HG02642 (cell line): ENCODE measurements around the gene TXK.
"Not testable (repeated sequence)": the region's sequence is repeated elsewhere in the genome, so short reads cannot be mapped to it uniquely, and the experiment has no call there.

Experiments
- ATAC-seq: cut with Tn5 transposase; IDR thresholded peaks from one replicate; pipeline ENCODE4 v1.9.1; 2021; ENCODE audit warnings: mild to moderate bottlenecking; ENCODE audit not compliant: unreplicated experiment, poor library complexity

The TXK gene

DNA sequence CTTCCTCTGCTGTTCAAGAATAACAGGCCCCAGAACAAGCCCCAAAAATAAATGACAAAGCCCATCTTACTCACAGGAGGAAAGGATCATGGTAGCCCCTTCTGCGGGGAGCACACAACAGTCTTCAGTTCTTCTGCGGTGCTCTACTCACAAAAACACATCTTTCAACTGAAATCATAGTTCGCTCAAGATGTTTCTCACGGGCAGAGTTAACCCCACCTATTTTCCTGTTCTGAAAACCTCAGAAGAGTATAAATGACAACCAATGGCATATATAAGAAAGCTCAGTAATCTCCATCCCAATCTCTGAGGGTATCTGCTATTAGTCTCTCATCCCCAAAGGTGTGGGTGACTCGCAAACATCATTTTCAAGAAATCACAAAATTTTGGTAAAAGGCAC lies at the start of gene TXK:
TXK (minus strand) TSS at position 170 of the 400 bp plus-strand sequence; CDS start at position 90, 80 bp downstream.
- ATAC-seq = no peak

DNA sequence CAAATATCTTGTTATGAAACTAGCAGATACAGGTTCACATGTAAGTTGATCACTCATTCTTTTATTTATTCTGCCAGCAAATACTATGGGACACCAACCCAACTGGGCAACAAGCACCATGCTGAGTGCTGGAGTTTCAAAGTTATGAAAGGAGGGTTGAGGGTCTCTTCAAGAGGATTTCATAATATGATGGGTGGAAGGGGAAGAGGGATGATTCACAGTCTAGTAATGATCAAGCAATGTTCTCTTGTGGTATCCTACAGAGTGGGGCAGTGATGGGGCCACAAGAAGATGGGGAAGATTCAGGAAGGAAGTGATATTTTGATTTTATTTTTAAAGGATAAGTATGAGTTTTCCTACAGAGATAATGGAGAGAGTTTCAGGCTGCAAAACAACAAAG lies 46.2 kb upstream of the TXK start:
- no peak for ATAC-seq

DNA sequence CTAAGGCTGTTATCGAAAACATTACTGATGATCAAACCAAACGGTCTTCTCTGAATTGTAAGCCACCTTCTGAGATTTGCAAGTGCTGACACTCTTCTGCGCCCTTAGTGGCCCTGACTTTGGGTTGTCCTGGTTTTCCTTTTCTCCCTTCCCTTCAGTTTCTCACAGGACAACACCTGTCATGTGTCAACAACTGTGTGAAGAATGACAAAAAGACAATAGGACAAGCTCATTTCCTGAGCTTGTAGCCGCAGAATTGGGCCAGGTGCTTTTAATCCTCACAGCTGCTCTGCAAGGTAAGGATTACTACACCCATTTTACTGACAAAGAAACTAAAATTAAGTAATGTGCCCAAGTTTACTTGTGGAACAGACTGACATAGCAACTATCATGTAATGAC lies 44.9 kb upstream of the TXK start:
- ATAC-seq = no peak

DNA sequence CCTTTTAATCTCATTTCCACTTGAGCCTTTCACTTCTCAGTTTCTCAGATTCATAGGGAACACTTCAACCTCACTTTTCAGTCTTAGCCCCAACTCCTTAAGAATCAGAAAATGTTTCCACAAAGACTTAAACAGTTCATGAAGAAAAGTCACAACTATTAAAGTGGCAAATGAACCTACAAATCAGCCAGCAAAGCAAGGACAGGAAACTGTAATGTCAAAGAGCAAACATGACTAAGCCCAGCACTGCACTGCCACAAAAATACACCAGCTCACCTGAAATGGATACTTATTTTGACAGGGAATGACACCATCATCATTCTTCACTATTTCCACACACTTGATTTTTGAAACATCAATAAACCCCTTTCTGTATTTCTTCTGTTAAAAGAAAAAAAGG lies 41.8 kb upstream of the TXK start:
- ATAC-seq = no peak

DNA sequence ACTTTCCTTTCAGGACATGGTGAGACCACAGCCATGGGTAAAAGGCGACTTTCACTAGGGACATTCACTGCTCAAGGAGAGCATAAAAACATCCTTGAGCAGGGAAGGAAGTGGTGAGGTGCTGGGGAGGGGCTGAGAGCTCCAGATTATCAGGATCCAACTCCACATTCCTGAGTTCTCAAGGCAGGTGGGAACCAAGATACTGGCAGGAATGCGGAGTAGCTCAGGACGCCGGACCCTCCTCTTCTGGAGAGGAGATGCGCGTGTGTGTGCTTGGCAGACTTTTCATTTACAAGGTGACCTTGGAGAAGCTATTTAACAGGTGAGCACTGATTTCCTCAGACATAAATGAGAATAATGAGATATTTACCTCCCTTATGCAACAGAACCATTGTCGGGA lies 41.3 kb upstream of the TXK start:
- ATAC-seq = no peak

DNA sequence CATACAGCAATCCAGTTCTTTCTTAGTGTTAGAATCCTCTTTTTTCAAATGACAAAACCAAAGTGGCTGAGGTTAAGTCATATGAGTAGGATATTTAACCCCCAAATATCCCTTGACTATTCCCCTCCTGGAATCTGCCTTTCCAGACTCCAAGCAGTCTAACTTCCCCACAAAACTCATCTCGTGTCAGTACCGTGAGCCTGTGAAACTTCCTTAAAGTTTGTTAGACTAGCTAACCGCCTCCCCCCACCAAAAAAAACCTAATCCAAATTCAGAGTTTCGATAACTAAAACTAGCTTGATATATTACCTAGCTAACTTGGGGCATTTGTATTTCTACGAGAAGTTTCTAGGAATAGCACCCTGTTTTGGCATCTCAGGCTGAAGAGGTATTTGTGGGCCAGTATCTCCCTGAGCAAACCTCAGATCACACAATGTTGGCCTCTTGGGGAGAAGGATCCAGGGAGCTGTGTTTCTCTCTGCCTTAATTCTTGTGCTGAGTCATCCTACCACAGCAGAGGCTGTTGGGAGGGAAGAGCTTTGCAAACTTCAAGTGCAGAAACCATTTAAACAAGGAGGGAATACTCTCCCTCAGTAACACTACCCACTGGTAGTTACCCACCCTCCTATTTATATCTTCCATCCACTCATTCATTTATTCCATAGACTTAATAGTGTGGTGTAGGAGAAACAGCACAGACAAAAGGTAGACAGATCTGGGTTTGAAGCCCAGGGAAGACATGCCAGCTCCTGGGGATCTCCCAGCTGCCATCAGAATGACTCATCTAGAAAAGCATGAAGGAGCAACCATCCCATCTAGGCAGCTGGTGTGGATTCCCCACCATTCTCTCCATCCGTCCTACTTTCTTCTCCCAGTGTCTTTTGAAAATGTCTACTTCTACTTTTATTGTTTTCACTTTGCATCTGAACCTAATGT lies 39.3 kb upstream of the TXK start:
- peak; percentile 75 for ATAC-seq

DNA sequence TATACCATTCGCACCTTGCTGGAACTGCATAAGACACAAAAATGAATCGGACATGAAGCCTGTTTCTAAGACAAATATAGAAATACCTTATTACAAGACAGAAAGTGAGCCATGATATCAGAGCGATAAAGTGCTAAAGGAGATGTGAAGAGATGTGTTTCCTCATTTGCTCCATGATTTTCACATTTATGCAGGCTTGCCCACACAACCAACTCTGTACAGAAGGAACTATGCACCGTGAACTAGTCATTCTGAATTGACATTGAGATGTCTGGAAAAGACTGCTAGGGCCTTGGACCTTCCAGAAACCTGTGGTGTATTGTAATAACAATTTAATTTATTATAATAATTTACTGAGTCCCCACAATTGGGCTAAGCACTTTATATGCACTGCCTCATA lies 38.6 kb upstream of the TXK start:
- no peak for ATAC-seq

DNA sequence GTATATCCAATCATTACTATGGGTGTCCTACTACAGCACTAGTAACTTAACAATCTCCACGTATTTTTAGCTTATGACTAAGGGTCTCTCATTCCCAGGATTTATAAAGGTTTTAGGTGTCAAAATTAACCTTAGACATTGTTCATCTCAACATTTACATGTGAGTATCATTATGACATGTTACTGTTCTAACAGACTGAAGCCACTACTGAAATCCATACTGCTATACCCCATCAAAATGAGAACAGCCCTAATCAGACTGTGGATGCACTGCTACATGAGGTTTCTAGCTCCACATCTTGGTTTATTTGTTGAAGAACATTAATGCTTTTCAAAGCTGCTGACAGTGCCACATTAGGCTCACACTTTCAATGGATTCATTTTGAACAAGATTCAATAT lies 35.6 kb upstream of the TXK start:
- ATAC-seq = no peak

DNA sequence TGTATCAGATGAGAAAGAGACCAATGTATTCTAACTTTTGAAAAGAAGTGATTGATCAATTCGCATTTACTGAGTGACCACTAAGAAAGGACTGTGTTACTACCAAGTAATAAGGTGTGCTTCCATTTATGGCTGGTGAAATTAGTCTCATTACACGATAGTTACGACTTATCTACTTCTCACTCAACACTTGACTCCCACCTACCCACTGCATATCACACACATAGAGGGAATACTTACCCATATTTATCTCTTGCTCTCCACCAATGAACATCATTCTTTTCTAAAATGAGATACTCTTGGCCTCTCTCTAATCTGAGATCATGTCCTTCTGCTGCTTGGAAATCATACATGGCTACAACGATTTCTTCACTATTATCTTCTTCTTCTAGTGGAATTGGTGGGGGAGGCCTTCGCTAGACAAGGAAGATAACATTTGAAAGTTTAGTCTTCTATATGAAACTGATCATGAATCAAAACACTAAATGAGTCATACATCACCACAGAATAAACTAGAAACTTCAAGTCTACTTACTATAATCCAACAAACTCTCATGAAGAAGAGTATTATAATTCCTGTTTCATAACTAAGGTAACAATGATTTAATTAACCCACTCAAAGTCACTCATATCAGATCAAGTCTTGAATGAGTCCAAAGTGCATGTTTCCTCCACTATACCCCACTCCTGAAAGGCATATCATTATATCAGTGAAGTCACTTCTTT lies 33.7 kb upstream of the TXK start:
- no peak for ATAC-seq

DNA sequence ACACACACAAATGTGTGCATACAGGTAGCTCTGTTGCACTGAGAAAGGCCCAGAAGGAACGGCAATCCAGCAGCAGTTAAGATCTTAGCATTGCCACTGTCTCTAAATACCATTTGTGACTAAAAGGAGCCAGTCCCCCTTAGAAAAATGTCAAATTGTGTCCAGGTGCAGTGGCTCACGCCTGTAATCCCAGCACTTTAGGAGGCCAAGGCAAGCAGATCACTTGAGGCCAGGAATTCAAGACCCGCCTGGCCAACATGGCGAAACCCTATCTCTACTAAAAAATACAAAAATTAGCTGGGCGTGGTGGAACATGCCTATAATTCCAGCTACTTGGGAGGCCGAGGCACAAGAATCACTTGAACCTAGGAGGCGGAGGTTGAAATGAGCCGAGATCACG lies 30.5 kb upstream of the TXK start:
- not testable (repeated sequence) for ATAC-seq

DNA sequence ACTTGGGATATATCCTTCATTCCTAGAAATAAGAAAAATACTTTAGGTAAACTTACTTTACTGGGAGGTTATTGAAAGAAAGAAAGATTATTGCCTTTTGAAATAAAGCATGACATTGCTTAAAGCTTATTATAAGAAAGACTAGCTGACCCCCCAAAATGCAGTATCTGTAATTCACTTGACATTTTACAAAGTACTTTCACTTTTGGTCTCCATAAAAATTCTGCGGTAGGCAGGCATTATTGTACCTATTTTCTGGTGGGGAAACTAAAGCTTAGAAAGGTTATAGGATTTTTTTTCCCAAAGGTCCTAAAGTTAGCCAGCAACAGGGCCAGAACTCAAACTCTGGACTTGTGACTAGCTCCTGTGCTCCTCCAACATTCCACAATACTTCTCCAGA lies 29.7 kb upstream of the TXK start:
- ATAC-seq = no peak

DNA sequence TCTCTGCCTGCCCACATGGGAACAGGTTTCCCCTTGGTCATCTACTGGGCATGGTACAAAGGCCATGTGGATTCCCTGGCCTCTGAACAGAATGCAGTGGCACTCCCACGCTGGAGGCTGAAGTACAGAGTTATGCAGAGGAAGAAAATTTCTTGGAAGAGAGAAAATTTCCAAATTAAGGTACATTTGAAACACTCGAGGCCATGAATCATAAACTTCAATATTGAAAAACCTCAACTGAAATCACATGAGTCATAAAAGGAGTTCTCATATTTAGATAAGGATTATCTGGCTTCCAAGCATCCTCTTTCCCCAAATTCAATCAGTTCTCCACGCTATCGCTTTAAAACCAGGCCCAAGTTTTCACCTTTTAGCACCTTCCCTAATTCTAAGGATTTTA lies 28.1 kb upstream of the TXK start:
- ATAC-seq = no peak

DNA sequence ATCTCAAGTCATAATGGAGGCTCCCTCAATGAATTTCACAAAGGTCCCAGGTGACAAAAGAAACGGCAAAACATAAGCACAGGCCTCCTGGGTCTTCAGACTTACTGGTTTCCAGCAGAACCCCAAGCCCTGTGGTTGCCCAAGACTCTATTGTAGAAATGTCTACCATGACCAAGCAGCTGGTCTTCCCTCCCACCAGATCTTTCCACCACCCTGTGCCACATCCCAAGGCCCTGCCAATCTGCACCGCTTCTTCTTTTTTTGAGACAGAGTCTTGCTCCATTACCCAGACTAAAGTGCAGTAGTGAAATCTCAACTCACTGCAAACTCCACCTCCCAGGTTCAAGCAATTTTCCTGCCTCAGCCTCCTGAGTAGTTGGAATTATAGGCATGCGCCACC lies 23.2 kb upstream of the TXK start:
- ATAC-seq = no peak

DNA sequence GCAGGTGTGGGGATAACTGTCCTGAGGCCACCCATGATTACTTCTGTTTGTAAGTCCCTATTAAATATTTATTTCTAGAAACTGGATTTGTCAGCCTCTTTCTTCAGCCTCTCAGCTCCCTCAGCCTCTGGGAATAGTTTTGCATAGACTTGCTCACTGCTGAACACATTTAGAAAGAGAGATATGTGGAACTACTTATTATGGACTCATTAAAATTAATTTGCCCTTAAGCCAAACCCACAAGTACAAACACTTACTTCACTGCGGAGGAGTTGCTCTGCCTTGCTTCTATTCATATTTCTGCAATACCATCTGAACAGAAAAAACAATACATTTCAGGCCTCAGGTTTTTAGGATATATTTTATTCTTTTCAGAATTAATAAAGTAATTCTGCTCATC lies 22.4 kb upstream of the TXK start:
- no peak for ATAC-seq

DNA sequence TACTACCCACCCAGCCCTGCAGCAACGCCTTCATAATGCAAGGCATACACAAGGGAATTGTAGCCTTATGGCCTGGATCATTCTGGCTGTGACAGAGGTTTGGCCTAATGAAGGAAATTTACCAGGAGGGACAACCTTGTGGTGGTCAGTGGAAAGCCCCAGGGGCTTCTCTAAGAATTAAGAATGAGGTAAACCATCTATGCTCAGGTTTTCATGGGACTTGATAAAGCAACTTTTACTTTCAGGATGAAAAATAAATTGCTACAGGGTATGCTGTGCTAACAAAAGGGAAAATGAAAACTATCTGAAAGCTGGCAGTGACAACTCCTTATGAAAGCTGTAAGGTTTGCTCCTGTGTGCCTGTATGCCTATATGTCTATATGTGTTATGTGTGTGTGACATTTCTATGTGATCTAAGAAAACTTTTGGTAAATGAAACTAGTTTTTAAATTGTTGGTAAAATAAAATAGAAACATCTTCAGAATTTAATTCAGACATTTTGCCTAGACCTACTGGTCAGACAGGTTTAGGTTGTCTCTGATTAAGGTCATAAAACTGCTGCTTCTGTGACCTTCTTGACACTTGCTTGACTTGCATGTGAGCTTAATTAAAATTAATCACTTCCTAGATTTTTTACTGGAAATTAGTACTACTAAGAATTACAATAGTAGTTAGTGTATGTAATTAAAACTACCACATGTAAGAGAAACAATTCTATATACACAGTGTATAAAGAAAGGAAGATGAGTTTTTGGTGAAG lies 19.9 kb upstream of the TXK start:
- ATAC-seq = peak; percentile 73

DNA sequence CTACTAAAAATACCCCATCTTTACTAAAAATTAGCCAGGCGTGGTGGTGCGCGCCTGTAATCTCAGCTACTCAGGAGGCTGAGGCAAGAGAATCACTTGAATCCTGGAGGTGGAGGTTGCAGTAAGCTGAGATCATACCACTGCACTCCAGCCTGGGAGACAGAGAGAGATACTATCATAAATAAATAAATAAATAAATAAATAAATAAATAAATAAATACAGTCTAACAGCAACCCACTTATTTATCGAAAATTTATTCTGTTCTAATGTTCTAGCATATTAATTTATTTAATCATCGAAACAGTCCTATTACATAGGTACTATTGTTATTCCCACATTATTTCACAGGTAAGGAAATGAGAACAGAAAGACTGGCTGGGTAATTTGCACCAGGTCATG lies 18.2 kb upstream of the TXK start:
- no peak for ATAC-seq

DNA sequence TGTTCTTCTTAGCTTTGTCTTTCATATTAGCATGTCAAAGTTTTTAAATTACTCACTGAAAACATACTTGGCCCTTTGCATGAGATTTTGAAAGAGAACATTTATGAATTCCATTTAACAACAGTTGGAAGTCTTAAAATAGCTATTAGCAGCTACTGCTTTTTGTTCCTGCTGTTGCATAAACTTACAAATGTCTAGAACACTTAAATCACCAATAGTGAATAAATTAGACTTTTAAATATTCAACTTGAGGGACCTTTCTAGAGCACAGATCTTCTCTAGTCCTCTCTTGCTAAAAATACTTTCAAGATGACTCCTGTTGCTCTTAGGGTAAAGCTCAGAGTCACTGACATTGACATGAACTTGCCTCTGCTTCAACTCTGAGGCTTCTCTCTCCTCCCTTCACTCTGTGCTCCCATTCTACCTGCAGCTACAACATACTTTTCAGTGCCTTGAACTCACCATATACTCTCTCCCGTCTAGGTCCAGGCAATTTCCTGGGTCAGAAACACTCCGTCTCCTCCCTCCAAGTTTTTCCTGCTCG lies 15.8 kb upstream of the TXK start:
- no peak for ATAC-seq

DNA sequence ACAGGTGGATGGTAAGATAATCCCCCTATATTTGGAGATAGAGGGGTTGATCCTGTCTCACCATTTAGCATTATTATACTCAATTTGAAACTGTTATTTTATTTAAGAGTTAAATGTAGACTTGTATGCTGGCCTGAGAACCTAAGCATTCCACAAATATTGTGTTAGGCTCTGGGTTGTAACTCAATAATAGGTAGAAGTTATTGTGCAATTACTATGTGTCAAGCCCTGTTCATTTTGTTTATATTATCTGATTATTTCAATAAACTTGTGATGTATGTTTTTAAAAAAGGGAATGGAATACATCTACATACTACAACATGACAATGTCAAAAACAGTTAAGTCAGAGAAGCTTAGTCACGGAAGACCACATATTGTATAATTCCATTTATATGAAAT lies 13.6 kb upstream of the TXK start:
- no peak for ATAC-seq

DNA sequence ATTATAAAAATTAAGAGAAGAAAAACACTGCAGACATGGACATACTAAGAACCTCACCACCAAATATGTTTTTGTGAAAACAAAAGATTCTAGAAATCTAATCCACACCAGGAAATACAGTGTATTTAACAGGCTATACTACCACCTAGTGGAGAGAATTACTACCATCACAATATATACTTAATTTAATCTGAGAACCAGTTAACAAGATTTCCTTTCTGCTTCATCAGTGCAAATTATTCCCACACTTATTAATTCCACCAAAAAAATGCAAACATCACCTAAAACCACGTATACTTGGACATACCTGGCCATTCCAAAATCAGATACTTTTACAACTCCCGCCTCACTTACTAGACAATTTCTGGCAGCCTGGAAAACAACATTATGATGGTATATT lies 7.0 kb upstream of the TXK start:
- ATAC-seq = no peak

DNA sequence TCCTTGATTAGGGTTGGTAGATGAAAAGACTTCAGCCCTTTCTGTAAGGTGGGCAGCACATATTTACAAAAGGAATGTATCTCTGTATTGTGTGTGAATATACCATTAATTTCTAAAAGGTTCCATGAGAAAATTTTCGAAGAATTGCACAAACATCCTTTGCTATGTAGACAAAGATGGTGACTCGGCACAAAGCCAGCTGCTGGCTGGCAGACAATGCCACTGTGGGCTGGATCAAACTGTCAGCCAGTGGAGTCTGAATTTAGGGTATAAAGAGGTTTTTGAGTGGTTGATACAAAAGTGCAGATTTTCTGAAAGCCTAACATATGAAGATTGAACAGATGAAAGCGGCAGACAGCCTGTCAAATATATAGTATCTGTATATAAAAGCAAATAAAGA lies 5.6 kb upstream of the TXK start:
- no peak for ATAC-seq

DNA sequence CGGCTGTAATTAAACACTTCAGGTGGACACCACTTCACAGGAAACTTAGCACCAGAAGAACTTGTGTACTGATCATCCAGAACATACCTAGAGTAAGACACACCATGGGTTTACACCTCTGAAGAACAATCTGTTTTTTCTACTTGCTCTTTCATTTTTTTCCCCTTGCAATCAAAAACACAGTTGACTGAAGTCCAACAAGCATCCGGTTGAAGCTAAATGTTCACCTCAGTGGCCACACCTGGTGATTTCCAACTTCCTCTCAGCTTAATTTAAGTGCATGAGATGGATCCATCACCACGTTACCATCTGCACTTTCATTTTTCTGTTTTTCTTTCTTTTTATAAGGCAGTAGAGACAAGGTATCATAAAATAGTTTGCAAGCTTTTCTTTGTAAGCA lies 4.9 kb upstream of the TXK start:
- ATAC-seq = peak; percentile 81
